Fibroblast of lung (primary cell): ENCODE results near the gene ARVCF.

Experiments used
- CTCF ChIP-seq, 2 donors: IDR thresholded peaks in 1 of 2; conservative IDR thresholded peaks in 1 of 2; 1 replicate in 1 of 2; 2 replicates in 1 of 2; pipeline ENCODE4 v1.5.1; 2011 to 2012; ENCODE audit warnings: low read length in 2 of 2, control low read depth in 1 of 2, inconsistent platforms in 1 of 2, low read depth in 1 of 2, mild to moderate bottlenecking in 1 of 2
- EZH2 ChIP-seq: IDR thresholded peaks from 2 replicates; pipeline ENCODE4 v1.5.1; 2012; ENCODE audit warnings: low read length, control low read depth, mild to moderate bottlenecking; ENCODE audit errors: missing control alignments

GRCh38 chr22:19975707-19976035 lies 41.0 kb downstream of the ARVCF start:
- TF ChIP-seq CTCF (conservative IDR thresholded peaks at IDR 0.05 in 1 of 2, IDR thresholded peaks at IDR 0.05 in 1 of 2; ENCODE audit: low read depth in 1 of 2, low read length in 2 of 2): no peak
- TF ChIP-seq EZH2: no peak
